ENCODE results near the gene TXNL4B.

TXNL4B gene

DNA sequence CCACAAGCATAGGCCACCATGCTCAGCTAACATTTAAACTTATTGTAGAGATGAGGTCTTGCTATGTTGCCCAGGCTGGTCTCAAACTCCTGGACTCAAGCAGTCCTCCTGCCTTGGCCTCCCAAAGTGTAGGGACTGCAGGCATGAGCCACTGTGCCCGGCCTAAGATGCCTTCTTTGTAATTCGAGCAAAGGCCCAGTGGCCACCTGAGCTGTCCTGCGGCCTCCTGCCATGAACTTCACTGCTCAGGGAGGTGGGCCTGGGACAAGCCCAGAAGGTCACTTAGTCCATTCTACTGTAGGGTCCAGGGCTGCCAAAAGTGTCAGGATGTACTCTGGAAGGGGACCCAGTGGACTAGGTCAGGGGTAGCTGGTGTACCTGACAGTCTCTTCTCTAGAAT lies 30.7 kb upstream of the TXNL4B start:
- no peaks in the 10 kb centered on the region for H3K4me1 ChIP-seq (ENCODE audit: insufficient read depth, poor library complexity, severe bottlenecking)
- TF ChIP-seq, protein P1, sequence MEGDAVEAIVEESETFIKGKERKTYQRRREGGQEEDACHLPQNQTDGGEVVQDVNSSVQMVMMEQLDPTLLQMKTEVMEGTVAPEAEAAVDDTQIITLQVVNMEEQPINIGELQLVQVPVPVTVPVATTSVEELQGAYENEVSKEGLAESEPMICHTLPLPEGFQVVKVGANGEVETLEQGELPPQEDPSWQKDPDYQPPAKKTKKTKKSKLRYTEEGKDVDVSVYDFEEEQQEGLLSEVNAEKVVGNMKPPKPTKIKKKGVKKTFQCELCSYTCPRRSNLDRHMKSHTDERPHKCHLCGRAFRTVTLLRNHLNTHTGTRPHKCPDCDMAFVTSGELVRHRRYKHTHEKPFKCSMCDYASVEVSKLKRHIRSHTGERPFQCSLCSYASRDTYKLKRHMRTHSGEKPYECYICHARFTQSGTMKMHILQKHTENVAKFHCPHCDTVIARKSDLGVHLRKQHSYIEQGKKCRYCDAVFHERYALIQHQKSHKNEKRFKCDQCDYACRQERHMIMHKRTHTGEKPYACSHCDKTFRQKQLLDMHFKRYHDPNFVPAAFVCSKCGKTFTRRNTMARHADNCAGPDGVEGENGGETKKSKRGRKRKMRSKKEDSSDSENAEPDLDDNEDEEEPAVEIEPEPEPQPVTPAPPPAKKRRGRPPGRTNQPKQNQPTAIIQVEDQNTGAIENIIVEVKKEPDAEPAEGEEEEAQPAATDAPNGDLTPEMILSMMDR (IDR thresholded peaks at IDR 0.05; ENCODE audit: poor library complexity, severe bottlenecking) = no peak
- H3K27me3 ChIP-seq (ENCODE audit: insufficient read depth, poor library complexity, severe bottlenecking) = no peaks in the 10 kb centered on the region
- H3K9me3 ChIP-seq (ENCODE audit: severe bottlenecking) = no peaks in the 10 kb centered on the region
- H3K36me3 ChIP-seq (ENCODE audit: low read depth) = no peaks in the 10 kb centered on the region
- ATAC-seq (ENCODE audit: low read depth) = no peak
- no peak for DNase-seq (ENCODE audit: low spot score)
- no peak overlapping the region for H3K27ac ChIP-seq (ENCODE audit: poor library complexity, severe bottlenecking)
- no peak overlapping the region for H3K4me3 ChIP-seq (ENCODE audit: severe bottlenecking)

DNA sequence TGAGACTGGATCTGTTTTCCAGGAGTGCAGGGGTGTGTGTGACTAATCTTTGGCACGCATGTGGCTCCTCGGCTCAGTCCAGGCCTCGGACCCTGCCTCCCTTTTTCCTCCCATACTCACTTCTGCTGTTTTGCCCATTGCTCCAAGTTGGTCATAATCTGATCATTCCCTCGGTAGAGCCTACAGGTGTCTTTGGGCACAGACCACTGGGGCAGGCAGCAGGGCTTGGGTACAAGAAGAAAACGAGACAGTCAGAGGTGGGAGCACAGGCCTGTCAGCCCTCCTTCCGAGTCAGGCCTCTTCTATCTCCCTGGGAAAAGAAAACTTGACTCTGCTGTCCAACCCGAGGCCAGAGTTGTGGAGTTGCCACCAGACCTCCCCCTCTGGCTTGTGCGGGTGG lies 30.0 kb upstream of the TXNL4B start:
- no peak overlapping the region for H3K4me3 ChIP-seq (ENCODE audit: severe bottlenecking)
- no peaks in the 10 kb centered on the region for H3K4me1 ChIP-seq (ENCODE audit: insufficient read depth, poor library complexity, severe bottlenecking)
- H3K9me3 ChIP-seq (ENCODE audit: severe bottlenecking) = no peaks in the 10 kb centered on the region
- no peaks in the 10 kb centered on the region for H3K27me3 ChIP-seq (ENCODE audit: insufficient read depth, poor library complexity, severe bottlenecking)
- ATAC-seq (ENCODE audit: low read depth) = no peak
- TF ChIP-seq, protein P1 (IDR thresholded peaks at IDR 0.05; ENCODE audit: poor library complexity, severe bottlenecking) = no peak
- H3K27ac ChIP-seq (ENCODE audit: poor library complexity, severe bottlenecking) = no peak overlapping the region
- no peak for DNase-seq (ENCODE audit: low spot score)
- H3K36me3 ChIP-seq (ENCODE audit: low read depth) = no peaks in the 10 kb centered on the region

- no peaks in the 10 kb centered on the region for H3K4me1 ChIP-seq (ENCODE audit: insufficient read depth, poor library complexity, severe bottlenecking)
- H3K4me3 ChIP-seq (ENCODE audit: severe bottlenecking) = no peak overlapping the region
- H3K27ac ChIP-seq (ENCODE audit: poor library complexity, severe bottlenecking) = no peak overlapping the region
- DNase-seq (ENCODE audit: low spot score) (no peak), ATAC-seq (ENCODE audit: low read depth) (no peak)
- H3K9me3 ChIP-seq (ENCODE audit: severe bottlenecking) = no peaks in the 10 kb centered on the region
- TF ChIP-seq, protein P1 (IDR thresholded peaks at IDR 0.05; ENCODE audit: poor library complexity, severe bottlenecking) = no peak
- no peaks in the 10 kb centered on the region for H3K36me3 ChIP-seq (ENCODE audit: low read depth)
- no peaks in the 10 kb centered on the region for H3K27me3 ChIP-seq (ENCODE audit: insufficient read depth, poor library complexity, severe bottlenecking)
Measured at GRCh38 chr16:72122916-72123315, 29.5 kb upstream of the TXNL4B start.

DNA sequence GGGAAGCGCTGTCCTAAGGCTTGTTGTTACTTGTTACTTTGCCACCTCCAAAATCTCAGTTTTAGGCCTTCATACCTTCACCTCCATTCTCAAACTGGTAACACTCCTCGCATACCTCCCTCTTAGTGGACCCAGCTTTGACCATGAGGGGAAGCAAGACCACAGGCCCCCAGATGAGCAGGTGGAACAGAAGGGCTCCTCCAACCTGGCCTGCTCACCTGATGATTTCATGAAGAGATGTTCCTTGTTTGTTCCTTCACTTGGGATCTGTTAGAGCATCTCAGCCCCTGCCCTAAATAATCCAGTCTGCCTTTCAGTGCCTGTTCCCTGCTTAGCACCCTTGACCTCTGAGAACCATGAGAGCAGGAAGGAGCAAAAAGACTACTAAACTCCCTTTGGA lies 28.9 kb upstream of the TXNL4B start:
- TF ChIP-seq, protein P1 (IDR thresholded peaks at IDR 0.05; ENCODE audit: poor library complexity, severe bottlenecking) = no peak
- H3K4me3 ChIP-seq (ENCODE audit: severe bottlenecking) = no peak overlapping the region
- ATAC-seq (ENCODE audit: low read depth) (no peak), DNase-seq (ENCODE audit: low spot score) (no peak)
- H3K9me3 ChIP-seq (ENCODE audit: severe bottlenecking) = no peaks in the 10 kb centered on the region
- H3K27ac ChIP-seq (ENCODE audit: poor library complexity, severe bottlenecking) = no peak overlapping the region
- no peaks in the 10 kb centered on the region for H3K27me3 ChIP-seq (ENCODE audit: insufficient read depth, poor library complexity, severe bottlenecking)
- H3K36me3 ChIP-seq (ENCODE audit: low read depth) = no peaks in the 10 kb centered on the region
- H3K4me1 ChIP-seq (ENCODE audit: insufficient read depth, poor library complexity, severe bottlenecking) = no peaks in the 10 kb centered on the region

- ATAC-seq (ENCODE audit: low read depth) = no peak
- TF ChIP-seq, protein P1 (IDR thresholded peaks at IDR 0.05; ENCODE audit: poor library complexity, severe bottlenecking) = no peak
- no peaks in the 10 kb centered on the region for H3K27me3 ChIP-seq (ENCODE audit: insufficient read depth, poor library complexity, severe bottlenecking)
- no peaks in the 10 kb centered on the region for H3K36me3 ChIP-seq (ENCODE audit: low read depth)
- no peak for DNase-seq (ENCODE audit: low spot score)
- H3K4me3 ChIP-seq (ENCODE audit: severe bottlenecking) = no peak overlapping the region
- no peak overlapping the region for H3K27ac ChIP-seq (ENCODE audit: poor library complexity, severe bottlenecking)
- no peaks in the 10 kb centered on the region for H3K4me1 ChIP-seq (ENCODE audit: insufficient read depth, poor library complexity, severe bottlenecking)
- H3K9me3 ChIP-seq (ENCODE audit: severe bottlenecking) = no peaks in the 10 kb centered on the region
Measured at GRCh38 chr16:72120026-72120425, 26.6 kb upstream of the TXNL4B start.
